ENCODE measurements around the gene PLD1.

The PLD1 gene

DNA sequence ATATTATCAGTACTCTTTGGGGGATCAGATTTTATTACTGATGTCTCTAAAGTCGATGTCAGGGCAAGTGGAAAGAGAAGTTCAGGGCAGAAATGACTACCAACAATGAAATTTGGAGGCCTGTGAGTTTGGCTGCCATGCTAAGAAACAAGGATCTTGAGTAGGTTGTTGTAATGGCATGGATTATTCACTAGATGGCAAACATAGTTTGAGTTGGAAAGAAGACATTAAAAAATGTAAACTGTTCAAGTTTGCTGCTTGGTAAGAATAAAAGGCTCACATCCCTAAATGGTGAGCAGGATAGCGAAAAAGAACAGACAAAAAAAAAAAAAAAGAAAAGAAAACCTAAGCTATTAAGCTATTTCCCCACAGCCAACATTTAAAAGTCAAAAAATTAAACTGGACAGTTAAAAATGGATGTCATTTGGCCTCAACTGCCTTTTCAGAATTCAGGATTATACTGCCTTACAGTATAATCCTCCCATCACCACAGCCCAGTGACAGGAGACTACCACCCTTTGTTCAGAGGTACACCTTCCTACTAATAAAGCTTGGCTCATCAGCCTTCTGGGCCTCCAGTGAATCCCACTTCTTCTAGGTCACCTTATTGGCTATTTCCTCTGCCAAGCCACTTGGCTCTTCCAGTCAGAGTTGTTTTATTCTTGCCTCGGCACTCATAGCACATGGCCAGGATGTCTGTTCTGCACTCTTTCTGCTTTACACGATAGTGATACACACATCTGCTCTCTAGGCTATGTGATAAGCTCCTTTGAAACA is 163.7 kb downstream of the PLD1 start:
- peak; percentile 68 for DNase-seq (ENCODE audit: low read depth)
- no peak overlapping the region for H3K4me3 ChIP-seq (ENCODE audit: low read depth, low read length)
- TF ChIP-seq, protein P1, sequence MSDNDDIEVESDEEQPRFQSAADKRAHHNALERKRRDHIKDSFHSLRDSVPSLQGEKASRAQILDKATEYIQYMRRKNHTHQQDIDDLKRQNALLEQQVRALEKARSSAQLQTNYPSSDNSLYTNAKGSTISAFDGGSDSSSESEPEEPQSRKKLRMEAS (IDR thresholded peaks at IDR 0.05; ENCODE audit: low read depth, low read length): 0 out of 2 replicates have a peak, but pooled peaks have one; percentile 20
- TF ChIP-seq POLR2A (IDR thresholded peaks at IDR 0.05; ENCODE audit: extremely low read depth, insufficient read length) (no peak), MYC (IDR thresholded peaks at IDR 0.05; ENCODE audit: low read depth, low read length) (peak; percentile 18; the same call in 1 of the 2 replicates)
- TF ChIP-seq, protein P2, sequence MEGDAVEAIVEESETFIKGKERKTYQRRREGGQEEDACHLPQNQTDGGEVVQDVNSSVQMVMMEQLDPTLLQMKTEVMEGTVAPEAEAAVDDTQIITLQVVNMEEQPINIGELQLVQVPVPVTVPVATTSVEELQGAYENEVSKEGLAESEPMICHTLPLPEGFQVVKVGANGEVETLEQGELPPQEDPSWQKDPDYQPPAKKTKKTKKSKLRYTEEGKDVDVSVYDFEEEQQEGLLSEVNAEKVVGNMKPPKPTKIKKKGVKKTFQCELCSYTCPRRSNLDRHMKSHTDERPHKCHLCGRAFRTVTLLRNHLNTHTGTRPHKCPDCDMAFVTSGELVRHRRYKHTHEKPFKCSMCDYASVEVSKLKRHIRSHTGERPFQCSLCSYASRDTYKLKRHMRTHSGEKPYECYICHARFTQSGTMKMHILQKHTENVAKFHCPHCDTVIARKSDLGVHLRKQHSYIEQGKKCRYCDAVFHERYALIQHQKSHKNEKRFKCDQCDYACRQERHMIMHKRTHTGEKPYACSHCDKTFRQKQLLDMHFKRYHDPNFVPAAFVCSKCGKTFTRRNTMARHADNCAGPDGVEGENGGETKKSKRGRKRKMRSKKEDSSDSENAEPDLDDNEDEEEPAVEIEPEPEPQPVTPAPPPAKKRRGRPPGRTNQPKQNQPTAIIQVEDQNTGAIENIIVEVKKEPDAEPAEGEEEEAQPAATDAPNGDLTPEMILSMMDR (IDR thresholded peaks at IDR 0.05; ENCODE audit: low read depth, low read length): peak; percentile 45

DNA sequence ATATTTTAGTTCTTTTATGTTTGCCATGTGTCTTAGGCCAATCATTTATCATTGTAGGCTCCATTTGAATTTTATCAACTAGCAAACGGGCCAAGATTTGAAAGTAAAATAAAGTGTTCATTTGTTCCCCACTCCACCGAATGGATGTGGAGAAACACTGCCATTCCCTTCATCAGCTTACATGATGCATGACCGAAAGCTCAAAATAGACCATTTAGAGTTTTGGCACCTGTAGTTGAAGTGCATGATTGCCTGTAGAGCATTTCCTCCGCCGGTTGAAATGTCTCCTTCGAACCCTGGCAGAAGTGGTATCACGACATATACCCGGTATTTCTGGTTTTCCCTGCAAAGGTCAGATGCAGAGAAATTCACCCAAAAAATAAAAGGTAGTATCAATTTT is 165.6 kb downstream of the PLD1 start:
- TF ChIP-seq, protein P1 (IDR thresholded peaks at IDR 0.05; ENCODE audit: low read depth, low read length): no peak
- no peak for TF ChIP-seq MYC (IDR thresholded peaks at IDR 0.05; ENCODE audit: low read depth, low read length)
- TF ChIP-seq, protein P2 (IDR thresholded peaks at IDR 0.05; ENCODE audit: low read depth, low read length): no peak
- no peak for TF ChIP-seq POLR2A (IDR thresholded peaks at IDR 0.05; ENCODE audit: extremely low read depth, insufficient read length)
- H3K4me3 ChIP-seq (ENCODE audit: low read depth, low read length): no peak overlapping the region
- DNase-seq (ENCODE audit: low read depth): no peak

DNA sequence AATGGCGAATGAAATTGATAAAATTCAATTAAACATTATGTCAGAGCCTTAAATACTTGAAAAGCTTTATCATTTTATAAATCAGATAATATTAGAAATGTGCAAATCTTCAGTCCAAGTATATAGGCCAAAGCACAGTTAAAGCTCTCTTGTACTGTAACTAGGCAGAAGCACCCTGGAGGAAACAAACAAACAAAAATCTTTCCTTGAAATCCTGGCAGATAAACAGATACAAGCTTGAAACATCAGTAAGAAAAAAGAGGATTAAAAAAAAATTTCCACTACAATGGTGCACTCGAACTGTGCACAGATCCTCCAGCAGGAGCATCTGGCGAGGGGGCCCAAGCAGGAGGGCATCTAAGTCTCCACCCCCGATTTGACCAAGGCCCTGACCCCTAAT is 166.6 kb downstream of the PLD1 start:
- no peak for DNase-seq (ENCODE audit: low read depth)
- no peak overlapping the region for H3K4me3 ChIP-seq (ENCODE audit: low read depth, low read length)
- TF ChIP-seq MYC (IDR thresholded peaks at IDR 0.05; ENCODE audit: low read depth, low read length) (no peak), POLR2A (IDR thresholded peaks at IDR 0.05; ENCODE audit: extremely low read depth, insufficient read length) (no peak)
- TF ChIP-seq, protein P1 (IDR thresholded peaks at IDR 0.05; ENCODE audit: low read depth, low read length): no peak
- TF ChIP-seq, protein P2 (IDR thresholded peaks at IDR 0.05; ENCODE audit: low read depth, low read length): no peak

DNA sequence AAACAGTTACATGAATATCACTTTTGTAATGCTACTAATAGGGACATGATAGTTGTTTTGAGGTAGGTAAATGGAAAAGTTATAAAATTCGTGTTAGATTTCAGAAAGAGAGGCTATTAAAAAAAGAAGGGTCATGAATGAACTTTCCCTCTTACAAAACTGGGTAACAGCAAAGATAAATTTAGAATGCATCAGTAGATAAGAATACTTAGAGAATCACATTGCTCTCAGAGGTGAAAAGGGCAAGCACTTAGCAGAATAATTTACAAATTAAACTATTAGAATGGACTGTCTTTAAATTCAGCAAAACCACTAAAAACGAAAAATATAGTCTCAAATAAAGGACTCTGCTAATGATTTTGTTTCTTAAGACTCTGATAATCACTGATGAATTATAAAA is 167.2 kb downstream of the PLD1 start:
- no peak overlapping the region for H3K4me3 ChIP-seq (ENCODE audit: low read depth, low read length)
- TF ChIP-seq, protein P2 (IDR thresholded peaks at IDR 0.05; ENCODE audit: low read depth, low read length): no peak
- TF ChIP-seq MYC (IDR thresholded peaks at IDR 0.05; ENCODE audit: low read depth, low read length) (no peak), POLR2A (IDR thresholded peaks at IDR 0.05; ENCODE audit: extremely low read depth, insufficient read length) (no peak)
- TF ChIP-seq, protein P1 (IDR thresholded peaks at IDR 0.05; ENCODE audit: low read depth, low read length): no peak
- DNase-seq (ENCODE audit: low read depth): no peak

DNA sequence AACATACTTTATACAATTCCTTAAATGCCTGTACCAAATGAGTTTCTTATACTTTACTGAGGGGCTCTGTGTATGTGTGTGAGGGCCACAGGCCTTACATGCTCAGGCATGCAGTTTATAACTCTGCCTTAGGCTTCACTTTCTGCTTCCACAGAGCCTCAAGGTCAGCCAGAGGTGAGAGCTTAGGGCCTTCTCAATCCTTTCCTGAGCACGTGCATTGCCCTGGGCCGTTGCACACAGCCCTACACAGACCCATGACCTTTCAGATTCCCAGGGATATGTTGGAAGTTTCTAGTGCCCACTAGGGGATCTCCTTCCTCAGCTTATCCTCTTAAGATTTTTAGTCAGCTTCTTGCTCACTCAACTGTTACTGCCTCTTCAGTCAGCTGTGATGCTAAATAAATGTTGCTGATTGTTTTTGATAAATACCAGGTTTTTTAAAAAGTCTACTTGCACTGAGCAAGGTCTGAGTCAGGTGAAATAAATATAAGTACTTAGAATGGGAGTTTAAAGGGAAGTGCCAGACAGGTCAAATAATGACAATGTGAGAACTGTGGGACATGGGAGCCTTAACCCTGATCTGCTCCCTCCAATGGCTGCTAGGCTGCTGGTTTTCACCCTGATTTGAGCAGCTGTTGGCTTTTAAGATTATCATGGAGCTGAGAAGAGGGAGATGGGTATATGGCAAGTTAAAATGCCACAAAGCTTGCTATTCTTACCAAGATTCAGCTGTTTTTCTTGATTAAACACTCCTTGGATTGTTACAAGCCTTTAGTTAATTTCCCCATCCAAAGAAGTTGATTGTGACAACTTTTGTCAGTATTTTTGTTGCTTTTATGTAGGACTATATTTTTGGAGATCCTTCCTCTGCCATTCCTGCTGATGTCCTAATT is 169.5 kb downstream of the PLD1 start:
- DNase-seq (ENCODE audit: low read depth): no peak
- TF ChIP-seq POLR2A (IDR thresholded peaks at IDR 0.05; ENCODE audit: extremely low read depth, insufficient read length): no peak
- no peak overlapping the region for H3K4me3 ChIP-seq (ENCODE audit: low read depth, low read length)

DNA sequence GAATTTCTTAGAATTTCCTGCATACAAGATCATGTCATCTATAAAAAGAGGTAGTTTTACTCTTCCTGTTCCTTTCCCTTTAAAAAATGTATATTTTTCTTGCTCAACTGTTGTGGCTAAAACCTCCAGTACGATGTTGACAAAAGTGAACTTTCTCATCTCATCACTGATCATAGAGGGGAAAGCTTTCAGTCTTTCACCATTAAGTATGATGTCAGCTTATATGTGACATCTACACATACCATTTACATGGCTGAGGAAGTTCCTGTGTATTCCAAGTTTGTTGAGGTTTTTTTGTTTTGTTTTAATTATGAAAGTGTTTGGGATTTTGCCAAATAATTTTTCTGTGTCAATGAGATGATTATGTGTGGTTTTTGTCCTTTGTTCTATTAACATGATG is 173.6 kb downstream of the PLD1 start:
- no peak overlapping the region for H3K4me3 ChIP-seq (ENCODE audit: low read depth, low read length)
- no peak for DNase-seq (ENCODE audit: low read depth)
- TF ChIP-seq POLR2A (IDR thresholded peaks at IDR 0.05; ENCODE audit: extremely low read depth, insufficient read length) (no peak), MYC (IDR thresholded peaks at IDR 0.05; ENCODE audit: low read depth, low read length) (no peak)
- TF ChIP-seq, protein P2 (IDR thresholded peaks at IDR 0.05; ENCODE audit: low read depth, low read length): no peak
- TF ChIP-seq, protein P1 (IDR thresholded peaks at IDR 0.05; ENCODE audit: low read depth, low read length): no peak

Measured in NB4 (cell line).